Nephron progenitor cell (in vitro differentiated cells): Measurements from ENCODE around the gene TTLL5.

Experiments
- DNase-seq: peaks from one replicate; pipeline ENCODE4 v3.0.0; 2021
- H3K27ac Mint-ChIP-seq: 2 replicates; pipeline ENCODE4 v1.8.0; 2021; ENCODE audit warnings: mild to moderate bottlenecking, moderate library complexity, mixed read lengths
- H3K27me3 Mint-ChIP-seq: 2 replicates; pipeline ENCODE4 v1.8.0; 2021; ENCODE audit warnings: mild to moderate bottlenecking, low read depth, mixed read lengths; ENCODE audit not compliant: poor library complexity
- H3K36me3 Mint-ChIP-seq: 2 replicates; pipeline ENCODE4 v1.8.0; 2021; ENCODE audit warnings: low read depth, mixed read lengths
- H3K4me1 Mint-ChIP-seq: 2 replicates; pipeline ENCODE4 v1.8.0; 2021; ENCODE audit warnings: mixed read lengths
- H3K4me3 Mint-ChIP-seq: 2 replicates; pipeline ENCODE4 v1.8.0; 2021; ENCODE audit warnings: mild to moderate bottlenecking, moderate library complexity, mixed read lengths
- H3K9me3 Mint-ChIP-seq: 2 replicates; pipeline ENCODE4 v1.8.0; 2021; ENCODE audit warnings: mild to moderate bottlenecking, moderate library complexity, mixed read lengths
- TF ChIP-seq, protein P1 (sequence below): fragments of 200-600 bp; sonication (generic); IDR thresholded peaks from 2 replicates; pipeline ENCODE4 v1.5.0; 2021; ENCODE audit warnings: antibody characterized with exemption

The TTLL5 gene

GRCh38 chr14:75807667-75808360, 146.8 kb downstream of the TTLL5 start:
- Mint-ChIP-seq H3K27ac (no peak overlapping the region), H3K4me3 (no peak overlapping the region), H3K27me3 (no peaks in the 10 kb centered on the region), H3K4me1 (peaks cover 29% of the 10 kb centered on the region), H3K36me3 (peaks cover 18% of the 10 kb centered on the region), H3K9me3 (no peaks in the 10 kb centered on the region)
- DNase-seq, result no peak
- TF ChIP-seq, protein P1, sequence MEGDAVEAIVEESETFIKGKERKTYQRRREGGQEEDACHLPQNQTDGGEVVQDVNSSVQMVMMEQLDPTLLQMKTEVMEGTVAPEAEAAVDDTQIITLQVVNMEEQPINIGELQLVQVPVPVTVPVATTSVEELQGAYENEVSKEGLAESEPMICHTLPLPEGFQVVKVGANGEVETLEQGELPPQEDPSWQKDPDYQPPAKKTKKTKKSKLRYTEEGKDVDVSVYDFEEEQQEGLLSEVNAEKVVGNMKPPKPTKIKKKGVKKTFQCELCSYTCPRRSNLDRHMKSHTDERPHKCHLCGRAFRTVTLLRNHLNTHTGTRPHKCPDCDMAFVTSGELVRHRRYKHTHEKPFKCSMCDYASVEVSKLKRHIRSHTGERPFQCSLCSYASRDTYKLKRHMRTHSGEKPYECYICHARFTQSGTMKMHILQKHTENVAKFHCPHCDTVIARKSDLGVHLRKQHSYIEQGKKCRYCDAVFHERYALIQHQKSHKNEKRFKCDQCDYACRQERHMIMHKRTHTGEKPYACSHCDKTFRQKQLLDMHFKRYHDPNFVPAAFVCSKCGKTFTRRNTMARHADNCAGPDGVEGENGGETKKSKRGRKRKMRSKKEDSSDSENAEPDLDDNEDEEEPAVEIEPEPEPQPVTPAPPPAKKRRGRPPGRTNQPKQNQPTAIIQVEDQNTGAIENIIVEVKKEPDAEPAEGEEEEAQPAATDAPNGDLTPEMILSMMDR, result no peak

DNA sequence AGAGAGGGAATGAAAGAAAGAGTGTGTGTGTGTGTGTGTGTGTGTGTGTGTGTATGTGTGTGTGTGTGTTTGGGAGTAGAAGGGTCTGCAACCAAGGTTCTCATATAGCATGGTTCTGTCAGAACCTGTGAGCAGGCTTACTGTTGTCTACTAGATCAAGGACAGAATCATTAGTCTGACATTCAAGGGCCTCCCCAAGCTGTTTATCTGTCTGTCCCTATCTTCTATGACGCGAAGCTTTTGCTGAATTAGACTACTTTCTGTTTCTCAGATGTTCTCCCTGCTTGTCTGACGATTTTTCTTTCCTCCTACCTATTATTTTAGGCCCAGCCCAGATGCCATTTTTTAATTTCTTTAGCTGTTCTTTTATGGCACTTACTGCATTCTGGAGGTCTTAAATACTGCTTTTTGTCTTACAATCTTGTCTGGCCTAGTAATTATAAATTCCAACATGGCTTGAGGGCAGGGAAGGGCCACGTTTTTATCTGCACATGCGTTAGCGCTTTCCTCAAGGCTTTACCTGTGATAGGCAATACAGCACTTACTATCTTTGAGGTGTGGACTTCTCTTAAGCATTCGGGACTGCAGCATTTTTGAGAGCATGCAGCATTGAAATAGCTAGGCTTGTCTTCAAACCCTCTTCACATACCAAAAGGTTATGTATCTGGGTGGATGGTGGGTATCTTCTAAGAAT, 150.2 kb downstream of the TTLL5 start:
- Mint-ChIP-seq H3K9me3 (no peaks in the 10 kb centered on the region), H3K4me3 (no peak overlapping the region), H3K27me3 (no peaks in the 10 kb centered on the region), H3K4me1 (peaks cover 18% of the 10 kb centered on the region), H3K36me3 (peaks cover 19% of the 10 kb centered on the region), H3K27ac (peak overlapping the region; percentile 20)
- TF ChIP-seq, protein P1, result no peak
- no peak for DNase-seq

DNA sequence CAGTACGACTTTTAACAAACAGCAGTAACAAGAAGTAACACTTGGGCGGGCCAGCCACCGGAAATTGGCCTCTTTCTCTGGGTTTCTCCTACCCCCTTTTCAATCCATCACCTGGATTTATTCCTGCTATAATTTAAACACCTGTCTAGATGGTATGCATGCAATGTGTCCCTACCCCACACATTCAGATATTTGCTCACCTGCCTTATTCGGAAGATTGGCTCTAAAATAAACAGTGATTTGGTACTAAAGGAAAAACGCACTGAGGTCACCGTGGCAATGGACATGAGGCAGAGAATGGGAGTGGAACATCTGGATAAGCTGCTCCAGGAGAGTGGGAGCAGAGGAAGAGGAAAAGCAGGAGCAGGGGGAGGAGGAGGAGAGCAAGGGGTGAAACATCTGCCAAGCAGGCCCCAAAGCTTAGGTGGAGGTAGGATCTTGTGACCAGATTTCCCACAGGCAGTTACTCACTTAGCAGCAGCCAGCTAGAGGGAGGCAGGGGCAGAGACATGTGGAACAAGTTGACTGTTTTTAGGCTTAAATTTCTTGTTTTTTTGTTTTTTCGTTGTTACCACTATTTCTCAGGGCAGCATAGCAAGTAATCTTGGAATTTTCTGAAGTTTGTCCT, 150.9 kb downstream of the TTLL5 start:
- no peak overlapping the region for H3K4me3 Mint-ChIP-seq
- peaks cover 20% of the 10 kb centered on the region for H3K36me3 Mint-ChIP-seq
- DNase-seq, result no peak
- no peaks in the 10 kb centered on the region for H3K27me3 Mint-ChIP-seq
- H3K9me3 Mint-ChIP-seq, result no peaks in the 10 kb centered on the region
- H3K4me1 Mint-ChIP-seq, result peaks cover 18% of the 10 kb centered on the region
- TF ChIP-seq, protein P1, result no peak
- H3K27ac Mint-ChIP-seq, result peak overlapping the region; percentile 20

- H3K36me3 Mint-ChIP-seq, result peaks cover 26% of the 10 kb centered on the region
- no peaks in the 10 kb centered on the region for H3K27me3 Mint-ChIP-seq
- TF ChIP-seq, protein P1, result no peak
- no peak for DNase-seq
- no peak overlapping the region for H3K27ac Mint-ChIP-seq
- no peaks in the 10 kb centered on the region for H3K9me3 Mint-ChIP-seq
- H3K4me3 Mint-ChIP-seq, result no peak overlapping the region
- peaks cover 18% of the 10 kb centered on the region for H3K4me1 Mint-ChIP-seq
Measured at GRCh38 chr14:75812622-75813021, 151.6 kb downstream of the TTLL5 start.

GRCh38 chr14:75820761-75821160, 159.7 kb downstream of the TTLL5 start:
- H3K9me3 Mint-ChIP-seq, result no peaks in the 10 kb centered on the region
- no peak for DNase-seq
- peaks cover 24% of the 10 kb centered on the region for H3K4me1 Mint-ChIP-seq
- H3K36me3 Mint-ChIP-seq, result peaks cover 56% of the 10 kb centered on the region
- TF ChIP-seq, protein P1, result no peak
- no peaks in the 10 kb centered on the region for H3K27me3 Mint-ChIP-seq
- no peak overlapping the region for H3K4me3 Mint-ChIP-seq
- no peak overlapping the region for H3K27ac Mint-ChIP-seq
